GM23248 (cell line): Measurements from ENCODE around the gene GADD45G. TPM values are rescaled to one million over a fixed set of nuclear protein-coding genes. Genes with fewer than 3 reads are reported as not detected.

Experiments
- DNase-seq: peaks from one replicate; pipeline ENCODE4 v3.0.0-alpha.2; 2015
- H2AFZ ChIP-seq: fragments of 200-600 bp; sonication (generic); 2 replicates; pipeline ENCODE4 v1.6.1; 2016; ENCODE audit warnings: antibody characterized with exemption
- H3F3A ChIP-seq: fragments of 200-600 bp; sonication (generic); 2 replicates; pipeline ENCODE4 v1.6.1; 2016; ENCODE audit warnings: mild to moderate bottlenecking, antibody characterized with exemption, mixed run types; ENCODE audit not compliant: insufficient read depth
- H3K27ac ChIP-seq: fragments of 200-600 bp; sonication (generic); 2 replicates; pipeline ENCODE4 v1.5.1; 2016; ENCODE audit warnings: mild to moderate bottlenecking
- H3K27me3 ChIP-seq: fragments of 200-600 bp; sonication (generic); replicated peaks from 2 replicates; pipeline ENCODE4 v1.6.1; 2016; ENCODE audit warnings: mild to moderate bottlenecking; ENCODE audit not compliant: insufficient read depth
- H3K36me3 ChIP-seq: fragments of 200-600 bp; sonication (generic); 2 replicates; pipeline ENCODE4 v1.6.1; 2016; ENCODE audit warnings: low read depth, mild to moderate bottlenecking
- H3K4me1 ChIP-seq: fragments of 200-600 bp; sonication (generic); 2 replicates; pipeline ENCODE4 v1.6.1; 2016; ENCODE audit warnings: mild to moderate bottlenecking; ENCODE audit not compliant: insufficient read depth
- H3K4me2 ChIP-seq: fragments of 200-600 bp; sonication (generic); one replicate; pipeline ENCODE4 v1.6.1; 2016; ENCODE audit warnings: mild to moderate bottlenecking; ENCODE audit not compliant: unreplicated experiment
- H3K4me3 ChIP-seq: fragments of 200-600 bp; sonication (generic); 2 replicates; pipeline ENCODE4 v1.5.1; 2016; ENCODE audit warnings: mild to moderate bottlenecking
- H3K79me2 ChIP-seq: fragments of 200-600 bp; sonication (generic); 2 replicates; pipeline ENCODE4 v1.6.1; 2016; ENCODE audit warnings: mild to moderate bottlenecking; ENCODE audit not compliant: insufficient read depth
- H3K9ac ChIP-seq: fragments of 200-600 bp; sonication (generic); 2 replicates; pipeline ENCODE4 v1.6.1; 2016; ENCODE audit warnings: mild to moderate bottlenecking
- H3K9me2 ChIP-seq: fragments of 200-600 bp; sonication (generic); 2 replicates; pipeline ENCODE4 v1.6.1; 2016; ENCODE audit warnings: mixed run types, mild to moderate bottlenecking, moderate library complexity; ENCODE audit not compliant: insufficient read depth
- H3K9me3 ChIP-seq: fragments of 200-600 bp; sonication (generic); one replicate; pipeline ENCODE4 v1.6.1; 2017; ENCODE audit warnings: low read depth
- H4K20me1 ChIP-seq: fragments of 200-600 bp; sonication (generic); 2 replicates; pipeline ENCODE4 v1.6.0; 2016; ENCODE audit not compliant: insufficient read depth
- EZH2 ChIP-seq: fragments of 200-600 bp; sonication (generic); IDR thresholded peaks from 2 replicates; pipeline ENCODE4 v1.6.1; 2018; ENCODE audit warnings: antibody characterized with exemption, mild to moderate bottlenecking; ENCODE audit not compliant: insufficient read depth, poor library complexity, severe bottlenecking
- EZH2phosphoT487 ChIP-seq: fragments of 200-600 bp; sonication (generic); IDR thresholded peaks from 2 replicates; pipeline ENCODE4 v1.6.1; 2018; ENCODE audit warnings: antibody characterized with exemption, moderate library complexity, mild to moderate bottlenecking, low read depth; ENCODE audit not compliant: insufficient read depth
- WGBS, 2 experiments: methylation state at CpG; one replicate each; pipeline ENCODE4 v1.1.6; 2015 to 2017; ENCODE audit warnings: low lambda C conversion rate in 2 of 2, low coverage in 1 of 2; ENCODE audit errors: missing lambda C conversion rate in 2 of 2; 5-methylcytosine and 5-hydroxymethylcytosine counted together
- in situ Hi-C: fragments of 300-500 bp; cut with MboI; formaldehyde crosslinking; loops from 2 replicates; pipeline ENCODE4 v1.15.0; 2020
- polyA plus RNA-seq: library from polyadenylated mRNA; unstranded; fragments of >200 nt; fragmentation: Nextera tagmentation; extraction: Ambion mirVana; gene quantifications from 2 replicates; pipeline ENCODE4 v1.2.1, GENCODE V29; 2016
- total RNA-seq: library from RNA; depleted of rRNA; stranded (reverse); fragments of >200 nt; shearing (Covaris generic); gene quantifications from 2 replicates; pipeline ENCODE4 v1.2.3, GENCODE V29; 2014

The GADD45G gene
- total and polyA plus RNA-seq, 2 experiments from 2014 or later = 0.54 to 1.2 TPM

GRCh38 chr9:89633404-89633803 is 28.6 kb downstream of the GADD45G start:
- peaks cover 16% of the 10 kb centered on the region for H3K27me3 ChIP-seq
- H3K27ac ChIP-seq = no peak overlapping the region
- peaks cover 17% of the 10 kb centered on the region for H3F3A ChIP-seq
- no peak overlapping the region for H3K4me3 ChIP-seq
- no peaks in the 10 kb centered on the region for H3K36me3 ChIP-seq
- no peak for TF ChIP-seq EZH2phosphoT487
- no peak for TF ChIP-seq EZH2
- no peaks in the 10 kb centered on the region for H3K79me2 ChIP-seq
- DNase-seq = no peak
- 68 to 69% methylated on average over 6 of the region's 6 CpGs for WGBS, 2 experiments
- no peaks in the 10 kb centered on the region for H4K20me1 ChIP-seq
- H3K9me3 ChIP-seq = no peaks in the 10 kb centered on the region
- H2AFZ ChIP-seq = no peak overlapping the region
- no peaks in the 10 kb centered on the region for H3K9me2 ChIP-seq
- peaks cover 5% of the 10 kb centered on the region; the same call in 1 of the 2 replicates for H3K4me1 ChIP-seq
- in situ Hi-C loops = no loop called here
- H3K9ac ChIP-seq = no peak overlapping the region
- H3K4me2 ChIP-seq = no peak overlapping the region

- no peak overlapping the region for H3K4me2 ChIP-seq
Measured at GRCh38 chr9:89633920-89634319, 29.1 kb downstream of the GADD45G start.

DNA sequence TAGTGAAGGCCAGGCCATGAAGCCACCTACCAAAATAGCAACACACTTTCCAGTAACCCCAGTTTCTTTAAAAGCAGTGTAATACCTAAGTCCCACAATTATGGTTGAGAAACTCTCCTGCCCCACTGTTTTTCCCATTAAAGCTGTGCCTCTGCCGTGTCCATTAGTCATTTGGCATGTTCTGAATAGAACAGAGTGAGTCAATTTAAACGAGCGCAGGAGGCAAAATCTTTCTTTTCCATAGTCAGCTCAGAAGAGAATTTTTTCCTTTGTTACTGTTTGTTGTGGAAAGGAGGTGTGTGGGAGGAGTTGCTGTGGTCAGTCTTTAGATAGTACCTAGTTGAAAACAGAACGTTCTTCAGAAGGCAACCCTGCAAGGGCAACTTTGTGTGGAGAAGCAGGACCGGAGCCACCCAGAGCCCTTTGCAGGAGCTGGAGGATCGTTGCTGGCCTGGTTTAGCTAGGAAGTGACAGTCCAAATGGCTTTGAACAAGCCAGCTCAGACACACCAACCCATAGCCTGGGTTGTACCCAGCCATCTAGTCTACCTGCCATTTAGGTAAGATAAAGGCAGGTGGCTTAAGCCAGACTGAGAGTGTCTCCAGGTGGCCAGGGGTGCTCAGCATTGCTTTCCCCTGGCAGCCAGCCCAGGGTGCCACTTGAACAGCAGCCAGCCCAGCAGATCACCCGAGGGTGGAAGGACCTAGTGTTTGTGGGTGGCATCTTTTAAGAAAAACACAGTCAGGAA is 30.4 kb downstream of the GADD45G start:
- H3K27me3 ChIP-seq = peaks cover 15% of the 10 kb centered on the region
- in situ Hi-C loops = no loop called here
- no peak overlapping the region for H2AFZ ChIP-seq
- peaks cover 17% of the 10 kb centered on the region for H3F3A ChIP-seq
- no peak overlapping the region; the same call in 1 of the 2 replicates for H3K4me3 ChIP-seq
- no peak overlapping the region for H3K9ac ChIP-seq
- 28% methylated on average over 7 of the region's 7 CpGs for WGBS, 2 experiments
- H4K20me1 ChIP-seq = no peaks in the 10 kb centered on the region
- H3K79me2 ChIP-seq = no peaks in the 10 kb centered on the region
- no peaks in the 10 kb centered on the region for H3K36me3 ChIP-seq
- peak; percentile 90 for DNase-seq
- H3K9me3 ChIP-seq = no peaks in the 10 kb centered on the region
- no peak overlapping the region for H3K27ac ChIP-seq
- H3K9me2 ChIP-seq = no peaks in the 10 kb centered on the region
- peaks cover 5% of the 10 kb centered on the region; the same call in 1 of the 2 replicates for H3K4me1 ChIP-seq
- no peak overlapping the region for H3K4me2 ChIP-seq
- TF ChIP-seq EZH2phosphoT487 (no peak), EZH2 (no peak)

More at GRCh38 chr9:89633920-89634319, 29.1 kb downstream of the GADD45G start:
- Histone ChIP-seq H3K27me3 (peaks cover 16% of the 10 kb centered on the region), H3K4me1 (peaks cover 5% of the 10 kb centered on the region; the same call in 1 of the 2 replicates), H3F3A (peaks cover 17% of the 10 kb centered on the region), H4K20me1 (no peaks in the 10 kb centered on the region), H3K4me3 (no peak overlapping the region), H2AFZ (no peak overlapping the region), H3K27ac (no peak overlapping the region), H3K36me3 (no peaks in the 10 kb centered on the region), H3K9ac (no peak overlapping the region), H3K9me2 (no peaks in the 10 kb centered on the region), H3K79me2 (no peaks in the 10 kb centered on the region), H3K9me3 (no peaks in the 10 kb centered on the region)
- no peak for TF ChIP-seq EZH2phosphoT487
- no peak for TF ChIP-seq EZH2
- in situ Hi-C loops = no loop called here
- no peak for DNase-seq
- 81 to 88% methylated on average over 9 of the region's 9 CpGs for WGBS, 2 experiments

- no peaks in the 10 kb centered on the region for H3K36me3 ChIP-seq
- no peak overlapping the region for H2AFZ ChIP-seq
- H3K9me2 ChIP-seq = no peaks in the 10 kb centered on the region
- TF ChIP-seq EZH2 (no peak), EZH2phosphoT487 (no peak)
- no peak for DNase-seq
- H3K9me3 ChIP-seq = no peaks in the 10 kb centered on the region
- WGBS, 2 experiments = 92 to 96% methylated on average over 5 of the region's 5 CpGs
- no peaks in the 10 kb centered on the region for H4K20me1 ChIP-seq
- no peaks in the 10 kb centered on the region for H3K79me2 ChIP-seq
- H3K4me1 ChIP-seq = peaks cover 5% of the 10 kb centered on the region; the same call in 1 of the 2 replicates
- peaks cover 9% of the 10 kb centered on the region; the same call in 1 of the 2 replicates for H3K27me3 ChIP-seq
- no peak overlapping the region for H3K4me2 ChIP-seq
- in situ Hi-C loops = no loop called here
- no peak overlapping the region for H3K9ac ChIP-seq
- no peak overlapping the region for H3K4me3 ChIP-seq
- peaks cover 17% of the 10 kb centered on the region for H3F3A ChIP-seq
- H3K27ac ChIP-seq = no peak overlapping the region
Measured at GRCh38 chr9:89635816-89636215, 31.0 kb downstream of the GADD45G start.
